ENCODE data around the gene BRINP1.

DNA sequence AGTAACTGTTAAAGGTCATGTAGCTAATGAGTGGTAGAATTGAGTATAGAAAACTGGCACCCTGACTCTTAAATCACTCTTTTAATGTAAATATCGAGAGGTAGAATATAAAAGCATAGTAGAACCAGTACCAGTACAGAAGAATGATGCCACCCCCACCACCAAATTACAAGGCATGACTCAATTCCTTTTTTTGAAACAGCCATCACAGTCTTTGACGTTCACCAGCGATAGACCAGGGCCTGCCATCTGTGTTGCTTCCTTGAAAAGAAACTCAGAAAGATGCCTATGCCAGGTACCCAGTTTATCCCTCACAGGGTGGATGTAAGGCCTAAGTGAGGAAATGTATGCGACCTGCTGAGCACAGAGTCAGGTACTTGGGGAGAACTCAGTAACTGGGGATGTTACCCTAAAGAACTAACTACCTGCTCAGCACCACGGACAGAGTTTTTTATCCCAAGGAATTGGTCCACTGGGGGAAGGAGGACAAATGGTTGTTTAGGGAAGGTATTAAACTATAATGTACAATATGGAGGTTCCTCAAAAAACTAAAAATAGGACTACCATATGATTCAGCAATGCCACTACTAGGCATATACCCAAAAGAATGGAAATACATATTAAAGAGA is 116.5 kb downstream of the BRINP1 start:
- TF ChIP-seq, protein P1, sequence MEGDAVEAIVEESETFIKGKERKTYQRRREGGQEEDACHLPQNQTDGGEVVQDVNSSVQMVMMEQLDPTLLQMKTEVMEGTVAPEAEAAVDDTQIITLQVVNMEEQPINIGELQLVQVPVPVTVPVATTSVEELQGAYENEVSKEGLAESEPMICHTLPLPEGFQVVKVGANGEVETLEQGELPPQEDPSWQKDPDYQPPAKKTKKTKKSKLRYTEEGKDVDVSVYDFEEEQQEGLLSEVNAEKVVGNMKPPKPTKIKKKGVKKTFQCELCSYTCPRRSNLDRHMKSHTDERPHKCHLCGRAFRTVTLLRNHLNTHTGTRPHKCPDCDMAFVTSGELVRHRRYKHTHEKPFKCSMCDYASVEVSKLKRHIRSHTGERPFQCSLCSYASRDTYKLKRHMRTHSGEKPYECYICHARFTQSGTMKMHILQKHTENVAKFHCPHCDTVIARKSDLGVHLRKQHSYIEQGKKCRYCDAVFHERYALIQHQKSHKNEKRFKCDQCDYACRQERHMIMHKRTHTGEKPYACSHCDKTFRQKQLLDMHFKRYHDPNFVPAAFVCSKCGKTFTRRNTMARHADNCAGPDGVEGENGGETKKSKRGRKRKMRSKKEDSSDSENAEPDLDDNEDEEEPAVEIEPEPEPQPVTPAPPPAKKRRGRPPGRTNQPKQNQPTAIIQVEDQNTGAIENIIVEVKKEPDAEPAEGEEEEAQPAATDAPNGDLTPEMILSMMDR (conservative IDR thresholded peaks at IDR 0.05; ENCODE audit: low read length) = no peak
- no peak for TF ChIP-seq EZH2phosphoT487 (IDR thresholded peaks at IDR 0.05; ENCODE audit: borderline replicate concordance)
